Measurements from ENCODE around the gene KIF26B.

DNA sequence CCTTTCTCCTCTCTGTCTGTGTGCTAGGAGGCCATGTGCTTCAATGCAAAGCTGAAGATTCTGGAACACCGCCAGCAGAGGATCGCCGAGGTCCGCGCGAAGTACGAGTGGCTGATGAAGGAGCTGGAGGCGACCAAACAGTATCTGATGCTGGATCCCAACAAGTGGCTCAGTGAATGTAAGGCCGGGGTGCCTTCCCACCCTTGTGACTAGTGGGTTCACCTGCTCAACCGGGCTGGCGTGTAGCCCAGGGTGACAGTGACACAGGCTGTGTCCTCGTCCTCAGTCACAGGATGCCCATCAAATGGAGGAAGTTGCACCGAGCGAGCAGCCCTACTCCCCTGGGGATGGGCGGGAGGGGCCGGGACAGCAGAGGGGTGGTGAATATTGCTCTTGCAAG, 544.1 kb downstream of the KIF26B start:
- TF ChIP-seq CTCF (IDR thresholded peaks at IDR 0.05; ENCODE audit: insufficient read depth, low read length, poor library complexity, severe bottlenecking) (no peak), EZH2phosphoT487 (conservative IDR thresholded peaks at IDR 0.05; ENCODE audit: low read length) (no peak)

Data from SU-DHL-6 (cell line).